CD4-positive, alpha-beta memory T cell (primary cell): ENCODE measurements around the gene ELAVL4. TPM values are rescaled to one million over a fixed set of nuclear protein-coding genes. Genes with fewer than 3 reads are reported as not detected.
"Not testable (repeated sequence)": the region's sequence is repeated elsewhere in the genome, so short reads cannot be mapped to it uniquely, and the experiment has no call there.

ENCODE experiments used
- CTCF ChIA-PET: fragments of 350-600 bp; sonication (Branson Sonifier 250); formaldehyde crosslinking; loops from one replicate; lab custom pipeline; 2021; ENCODE audit warnings: inconsistent platforms; ENCODE audit not compliant: partially characterized antibody; lab: Charles Lee
- POLR2A ChIA-PET: fragments of 350-600 bp; sonication (Branson Sonifier 250); formaldehyde crosslinking; loops from one replicate; lab custom pipeline; 2021; ENCODE audit not compliant: partially characterized antibody; lab: Charles Lee
- DNase-seq, 5 donors: peaks; one replicate each; pipeline versions ENCODE4 v3.0.0 to v3.0.0-alpha.2; 2020 to 2022; ENCODE audit warnings: mixed read lengths in 1 of 5
- H3K27ac ChIP-seq: one replicate; pipeline ENCODE4 v1.7.0; 2013; ENCODE audit warnings: low read depth, low read length
- H3K27me3 ChIP-seq: 2 replicates; pipeline ENCODE4 v1.7.0; 2013; ENCODE audit warnings: mild to moderate bottlenecking, low read length, moderate library complexity; ENCODE audit not compliant: insufficient read depth
- H3K36me3 ChIP-seq: 2 replicates; pipeline ENCODE4 v1.7.0; 2013; ENCODE audit warnings: mild to moderate bottlenecking, low read length, moderate library complexity; ENCODE audit not compliant: insufficient read depth
- H3K4me1 ChIP-seq: 2 replicates; pipeline ENCODE4 v1.7.0; 2013; ENCODE audit warnings: mild to moderate bottlenecking, low read length, moderate library complexity; ENCODE audit not compliant: insufficient read depth
- H3K4me3 ChIP-seq, 2 donors: one replicate each; pipeline ENCODE4 v1.7.0; 2013; ENCODE audit warnings: low read length in 2 of 2, mild to moderate bottlenecking in 1 of 2
- H3K9me3 ChIP-seq, 2 donors: one replicate each; pipeline ENCODE4 v1.7.0; 2013; ENCODE audit warnings: low read length in 2 of 2, control low read depth in 1 of 2; ENCODE audit not compliant: control insufficient read depth in 1 of 2
- H3K27ac Mint-ChIP-seq, 7 donors: one replicate each; pipeline ENCODE4 v1.8.0; 2020 to 2021; ENCODE audit warnings: mixed read lengths in 7 of 7, mild to moderate bottlenecking in 6 of 7, inconsistent platforms in 3 of 7, moderate library complexity in 3 of 7
- H3K27me3 Mint-ChIP-seq, 2 donors: one replicate each; pipeline ENCODE4 v1.8.0; 2020 to 2021; ENCODE audit warnings: mixed read lengths in 2 of 2
- H3K36me3 Mint-ChIP-seq, 2 donors: one replicate each; pipeline ENCODE4 v1.8.0; 2020 to 2021; ENCODE audit warnings: mixed read lengths in 2 of 2, inconsistent platforms in 1 of 2, mild to moderate bottlenecking in 1 of 2
- H3K4me1 Mint-ChIP-seq, 4 donors: one replicate each; pipeline ENCODE4 v1.8.0; 2020 to 2021; ENCODE audit warnings: mixed read lengths in 4 of 4, mild to moderate bottlenecking in 1 of 4
- H3K4me3 Mint-ChIP-seq, 8 donors: one replicate each; pipeline ENCODE4 v1.8.0; 2020 to 2021; ENCODE audit warnings: mixed read lengths in 8 of 8, mild to moderate bottlenecking in 7 of 8, moderate library complexity in 6 of 8, inconsistent platforms in 3 of 8
- H3K9me3 Mint-ChIP-seq, 8 donors: one replicate each; pipeline ENCODE4 v1.8.0; 2020 to 2021; ENCODE audit warnings: mixed read lengths in 8 of 8, mild to moderate bottlenecking in 5 of 8, inconsistent platforms in 3 of 8, moderate library complexity in 1 of 8
- intact Hi-C: fragments of 100-400 bp; cut with micrococcal nuclease; formaldehyde crosslinking; loops from one replicate; pipeline ENCODE4 v1.15.1; 2023
- polyA plus RNA-seq, 2 donors: library from polyadenylated mRNA; unstranded; fragments of 300-500 nt; fragmentation: Illumina TruSeq; gene quantifications; one replicate each; pipeline ENCODE4 v1.2.3, GENCODE V29; 2021
- total RNA-seq, 2 experiments: library from RNA; stranded (reverse); gene quantifications; one replicate each; pipeline ENCODE4 v1.2.3, GENCODE V29; 2021

The ELAVL4 gene
- total and polyA plus RNA-seq, 4 experiments from 2014 or later: not detected

DNA sequence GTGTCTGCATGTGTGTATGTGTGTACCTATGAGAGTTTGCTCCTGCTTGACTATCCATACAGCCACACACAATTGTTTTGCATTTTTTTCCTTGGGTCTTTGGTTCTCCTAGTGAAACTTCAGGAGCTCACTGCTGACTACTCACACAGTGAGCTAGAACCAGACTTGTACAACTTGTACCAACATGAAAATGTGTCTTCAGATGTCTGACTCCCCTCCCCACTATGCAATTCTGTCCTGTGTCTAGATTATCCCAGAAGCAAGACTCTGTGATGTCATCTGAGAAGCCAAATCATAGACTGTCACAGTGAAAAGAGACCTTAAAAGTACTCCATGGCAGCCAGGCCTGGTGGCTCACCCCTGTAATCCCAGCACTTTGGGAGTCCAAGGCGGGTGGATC lies 49.7 kb downstream of the ELAVL4 start:
- DNase-seq: no peak
- H3K9me3 Mint-ChIP-seq: peaks cover 0 to 2% (median 0%) of the 10 kb centered on the region in 8 donors
- H3K4me1 Mint-ChIP-seq: no peaks in the 10 kb centered on the region
- POLR2A ChIA-PET: no interaction called here
- no peaks in the 10 kb centered on the region for H3K36me3 ChIP-seq
- H3K27me3 Mint-ChIP-seq: no peaks in the 10 kb centered on the region
- H3K4me1 ChIP-seq: no peaks in the 10 kb centered on the region
- no peak overlapping the region for H3K27ac ChIP-seq
- no peak overlapping the region for H3K4me3 ChIP-seq
- H3K9me3 ChIP-seq: no peaks in the 10 kb centered on the region
- intact Hi-C loops: no loop called here
- H3K36me3 Mint-ChIP-seq: no peaks in the 10 kb centered on the region
- no peak overlapping the region for H3K27ac Mint-ChIP-seq
- no peak overlapping the region for H3K4me3 Mint-ChIP-seq
- no peaks in the 10 kb centered on the region for H3K27me3 ChIP-seq
- CTCF ChIA-PET: no interaction called here

DNA sequence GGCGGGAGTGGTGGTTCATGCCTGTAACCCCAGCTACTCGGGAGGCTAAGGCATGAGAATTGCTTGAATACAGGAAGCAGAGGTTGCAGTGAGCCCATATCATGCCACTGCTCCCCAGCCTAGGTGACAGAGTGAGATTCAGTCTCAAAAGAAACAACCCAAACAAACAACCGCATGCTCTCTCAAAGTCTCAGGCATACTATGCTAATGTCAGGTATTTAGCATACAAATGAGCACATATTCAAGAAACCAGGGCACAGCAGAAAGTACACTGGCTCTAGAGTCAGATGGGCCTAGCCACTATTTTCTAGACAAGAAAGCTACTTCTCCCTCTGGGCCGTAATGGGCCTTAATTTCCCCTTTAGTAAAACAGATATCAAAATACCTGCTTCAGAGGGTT lies 55.0 kb downstream of the ELAVL4 start:
- CTCF ChIA-PET: no interaction called here
- POLR2A ChIA-PET: no interaction called here
- no peaks in the 10 kb centered on the region for H3K4me1 Mint-ChIP-seq
- intact Hi-C loops: no loop called here
- H3K27me3 ChIP-seq: no peaks in the 10 kb centered on the region
- no peaks in the 10 kb centered on the region for H3K36me3 Mint-ChIP-seq
- no peaks in the 10 kb centered on the region for H3K4me1 ChIP-seq
- H3K27me3 Mint-ChIP-seq: peaks cover 0 to 4% of the 10 kb centered on the region in 2 donors
- no peaks in the 10 kb centered on the region for H3K9me3 ChIP-seq
- no peak overlapping the region for H3K4me3 ChIP-seq
- H3K27ac ChIP-seq: no peak overlapping the region
- H3K4me3 Mint-ChIP-seq: no peak overlapping the region
- peaks cover 0 to 2% (median 0%) of the 10 kb centered on the region in 8 donors for H3K9me3 Mint-ChIP-seq
- no peak for DNase-seq
- H3K27ac Mint-ChIP-seq: no peak overlapping the region
- no peaks in the 10 kb centered on the region for H3K36me3 ChIP-seq

DNA sequence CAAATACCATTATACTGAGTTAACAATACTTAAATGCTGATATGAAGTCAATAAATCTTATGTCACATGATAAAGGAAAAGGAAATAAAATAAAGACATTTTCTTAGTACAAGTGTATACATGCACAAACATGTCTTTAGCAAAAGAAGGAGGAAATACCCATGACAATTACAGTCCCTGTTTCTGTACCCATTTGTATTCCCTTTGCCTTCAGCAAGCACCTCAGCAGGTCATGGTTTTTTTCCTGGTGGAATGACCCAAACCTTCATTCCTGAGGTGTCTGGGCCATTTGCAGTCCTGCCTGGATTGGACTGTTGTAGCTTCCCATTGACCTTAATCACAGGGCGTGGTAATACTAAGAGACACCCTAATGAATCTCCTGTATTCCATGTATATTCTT lies 57.6 kb downstream of the ELAVL4 start:
- DNase-seq, H3K4me3 ChIP-seq, H3K27me3 Mint-ChIP-seq, H3K27ac Mint-ChIP-seq, intact Hi-C loops, H3K4me1 Mint-ChIP-seq, H3K27ac ChIP-seq, POLR2A ChIA-PET, H3K36me3 ChIP-seq, H3K27me3 ChIP-seq, H3K4me3 Mint-ChIP-seq, CTCF ChIA-PET, H3K36me3 Mint-ChIP-seq, H3K4me1 ChIP-seq, H3K9me3 ChIP-seq, H3K9me3 Mint-ChIP-seq: not testable (repeated sequence)

DNA sequence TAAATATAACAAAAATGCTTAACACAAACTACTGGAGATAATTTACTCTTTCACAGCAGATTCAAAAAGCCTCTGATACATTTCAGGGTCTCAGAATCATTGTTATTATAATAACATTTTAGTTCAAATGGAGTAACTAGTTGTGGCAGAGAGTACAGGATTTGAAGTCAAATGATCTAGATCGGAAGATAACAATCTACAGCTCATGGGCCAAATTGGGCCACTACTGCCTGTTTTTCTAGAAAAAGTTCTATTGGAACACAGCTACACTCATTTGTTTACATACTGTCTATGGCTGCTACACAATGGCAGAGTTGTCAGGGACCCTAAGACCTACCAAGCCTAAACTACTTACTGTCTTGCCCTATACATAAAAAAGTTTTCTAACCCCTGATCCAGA lies 63.6 kb downstream of the ELAVL4 start:
- no peak overlapping the region for H3K4me3 Mint-ChIP-seq
- H3K27me3 Mint-ChIP-seq: peaks cover 2 to 4% of the 10 kb centered on the region in 2 donors
- CTCF ChIA-PET: no interaction called here

DNA sequence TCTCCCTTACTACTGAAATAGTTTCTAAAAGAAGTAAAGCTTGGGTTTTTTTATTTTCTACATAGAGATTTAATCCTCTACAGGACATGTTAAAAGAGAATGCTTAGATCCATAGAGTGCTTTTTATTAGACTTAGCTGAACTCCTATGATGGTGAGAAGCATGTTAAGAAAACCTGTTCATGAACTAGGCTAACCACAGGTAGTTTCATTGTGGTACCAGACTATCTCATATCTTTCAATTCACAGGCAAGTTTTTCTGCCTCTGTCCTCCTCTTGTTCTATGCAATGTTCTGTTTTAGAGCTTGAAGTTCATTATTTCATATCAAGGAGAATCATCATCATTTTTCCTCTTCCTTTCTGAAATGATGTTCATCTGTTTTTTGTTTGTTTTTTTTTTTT lies 65.4 kb downstream of the ELAVL4 start:
- peaks cover 3 to 6% of the 10 kb centered on the region in 2 donors for H3K27me3 Mint-ChIP-seq
- no peaks in the 10 kb centered on the region for H3K4me1 Mint-ChIP-seq
- DNase-seq: no peak
- H3K9me3 Mint-ChIP-seq: peaks cover 0 to 4% (median 0%) of the 10 kb centered on the region in 8 donors
- no peaks in the 10 kb centered on the region for H3K9me3 ChIP-seq
- no peaks in the 10 kb centered on the region for H3K4me1 ChIP-seq
- H3K27ac Mint-ChIP-seq: no peak overlapping the region
- ChIA-PET POLR2A (no interaction called here), CTCF (no interaction called here)
- no peak overlapping the region for H3K4me3 Mint-ChIP-seq
- H3K36me3 ChIP-seq: no peaks in the 10 kb centered on the region
- H3K36me3 Mint-ChIP-seq: no peaks in the 10 kb centered on the region
- intact Hi-C loops: no loop called here
- H3K27ac ChIP-seq: no peak overlapping the region
- H3K27me3 ChIP-seq: no peaks in the 10 kb centered on the region
- no peak overlapping the region for H3K4me3 ChIP-seq

More for the DNA sequence above, 63.6 kb downstream of the ELAVL4 start:
- no peaks in the 10 kb centered on the region for H3K36me3 ChIP-seq
- intact Hi-C loops: no loop called here
- H3K4me1 Mint-ChIP-seq: no peaks in the 10 kb centered on the region
- H3K9me3 Mint-ChIP-seq: peaks cover 0 to 4% (median 0%) of the 10 kb centered on the region in 8 donors
- H3K4me3 ChIP-seq: no peak overlapping the region
- DNase-seq: no peak
- H3K27me3 ChIP-seq: no peaks in the 10 kb centered on the region
- H3K27ac Mint-ChIP-seq: no peak overlapping the region
- no peaks in the 10 kb centered on the region for H3K9me3 ChIP-seq
- POLR2A ChIA-PET: no interaction called here
- H3K36me3 Mint-ChIP-seq: no peaks in the 10 kb centered on the region
- no peaks in the 10 kb centered on the region for H3K4me1 ChIP-seq
- no peak overlapping the region for H3K27ac ChIP-seq

DNA sequence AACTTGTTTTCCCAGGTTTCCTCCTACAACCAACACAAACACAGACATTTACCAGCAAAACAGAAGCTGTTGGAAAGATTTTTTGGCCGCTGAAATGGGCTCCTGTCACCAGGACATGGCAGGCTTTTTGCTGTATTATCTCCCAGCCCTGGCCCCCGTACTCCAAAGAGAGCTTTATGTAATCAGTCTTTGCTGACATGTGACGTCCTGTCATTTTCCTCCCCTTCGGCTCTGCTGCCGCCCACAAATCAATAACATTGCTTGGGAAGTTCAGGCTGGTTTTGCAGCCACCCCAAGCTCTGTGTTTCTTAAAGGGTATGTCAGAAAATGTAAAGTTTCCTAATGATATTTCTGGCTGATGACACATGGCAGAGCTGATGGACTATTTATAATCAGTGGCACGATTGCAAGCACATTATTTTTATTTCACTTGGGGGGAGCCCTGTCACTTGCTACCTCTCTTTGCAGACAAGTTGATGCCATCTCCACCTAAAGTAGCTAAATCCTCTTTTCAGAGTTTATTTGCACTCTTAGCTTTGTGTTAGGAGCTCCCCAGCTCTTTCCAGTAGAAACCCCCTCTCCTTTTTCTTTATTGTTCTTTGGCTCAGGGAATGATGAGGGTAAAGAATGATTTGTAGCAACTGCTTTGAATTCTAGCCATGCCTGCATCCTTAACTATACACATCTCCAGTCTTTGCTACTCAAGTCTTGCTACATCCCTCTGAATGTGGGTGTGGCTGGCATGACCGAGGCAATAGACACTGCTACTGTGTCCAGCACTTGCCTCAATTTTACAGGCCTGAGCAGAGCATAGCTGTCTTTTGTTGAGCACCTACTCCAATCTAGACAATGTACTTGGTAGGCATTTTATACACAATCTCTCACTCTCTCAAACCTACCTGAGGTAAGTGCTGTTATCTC lies 67.3 kb downstream of the ELAVL4 start:
- Histone ChIP-seq H3K4me1 (no peaks in the 10 kb centered on the region), H3K4me3 (no peak overlapping the region), H3K9me3 (no peaks in the 10 kb centered on the region), H3K36me3 (no peaks in the 10 kb centered on the region), H3K27me3 (no peaks in the 10 kb centered on the region), H3K27ac (no peak overlapping the region)
- ChIA-PET POLR2A (no interaction called here), CTCF (no interaction called here)
- Mint-ChIP-seq H3K27ac (no peak overlapping the region), H3K9me3 (peaks cover 0 to 2% (median 0%) of the 10 kb centered on the region in 8 donors), H3K27me3 (peaks cover 3 to 6% of the 10 kb centered on the region in 2 donors), H3K4me1 (no peaks in the 10 kb centered on the region), H3K36me3 (no peaks in the 10 kb centered on the region), H3K4me3 (no peak overlapping the region)
- intact Hi-C loops: no loop called here
- no peak for DNase-seq

DNA sequence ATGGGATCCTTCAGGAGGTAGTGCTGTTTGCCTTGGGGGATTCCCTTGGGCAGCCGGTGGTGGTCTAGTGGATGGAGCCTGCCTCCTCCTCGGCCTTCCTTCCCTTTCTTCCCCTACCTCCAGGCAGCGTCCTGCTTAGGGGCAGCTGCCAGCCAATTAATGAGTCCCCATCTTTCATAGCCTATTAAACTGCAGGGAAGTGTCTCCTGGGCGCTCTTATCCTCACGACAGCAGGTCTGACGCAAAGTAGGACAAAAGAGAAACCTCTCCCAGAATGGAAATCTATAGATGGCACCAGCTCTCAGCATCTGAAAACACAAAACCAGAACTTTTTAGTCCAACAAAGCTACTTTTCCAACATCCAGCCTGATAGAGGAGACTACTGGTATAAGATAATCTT lies 69.3 kb downstream of the ELAVL4 start:
- intact Hi-C loops: no loop called here
- H3K36me3 ChIP-seq: no peaks in the 10 kb centered on the region
- H3K27ac Mint-ChIP-seq: no peak overlapping the region

More for the DNA sequence above, 69.3 kb downstream of the ELAVL4 start:
- CTCF ChIA-PET: no interaction called here
- H3K4me1 ChIP-seq: no peaks in the 10 kb centered on the region
- peaks cover 3 to 6% of the 10 kb centered on the region in 2 donors for H3K27me3 Mint-ChIP-seq
- no peaks in the 10 kb centered on the region for H3K27me3 ChIP-seq
- H3K4me1 Mint-ChIP-seq: no peaks in the 10 kb centered on the region
- DNase-seq: no peak
- POLR2A ChIA-PET: no interaction called here
- no peak overlapping the region for H3K4me3 Mint-ChIP-seq
- H3K4me3 ChIP-seq: no peak overlapping the region
- no peak overlapping the region for H3K27ac ChIP-seq
- H3K9me3 Mint-ChIP-seq: peaks cover 0 to 2% (median 0%) of the 10 kb centered on the region in 8 donors
- H3K36me3 Mint-ChIP-seq: no peaks in the 10 kb centered on the region
- H3K9me3 ChIP-seq: no peaks in the 10 kb centered on the region
